Dermis microvascular lymphatic vessel endothelial cell (primary cell): ENCODE data around the gene CHSY1. TPM values are rescaled to one million over a fixed set of nuclear protein-coding genes. Genes with fewer than 3 reads are reported as not detected.

Experiments used
- DNase-seq, 2 donors: peaks; one replicate each; pipeline versions ENCODE4 v3.0.0 to v3.0.0-alpha.2; 2010; ENCODE audit warnings: low read depth in 2 of 2
- total RNA-seq: library from RNA; depleted of rRNA; stranded (reverse); fragments of >200 nt; gene quantifications from 2 replicates; pipeline ENCODE4 v1.2.1, GENCODE V29; 2014

CHSY1 gene
- total RNA-seq, 1 donor from 2014 or later = 25.4 TPM

GRCh38 chr15:101153801-101154656 lies 97.8 kb downstream of the CHSY1 start:
- no peak for DNase-seq

GRCh38 chr15:101152914-101153313 lies 98.9 kb downstream of the CHSY1 start:
- no peak for DNase-seq

- DNase-seq = no peak
Measured at GRCh38 chr15:101151288-101151687, 100.6 kb downstream of the CHSY1 start.

- no peak for DNase-seq
Measured at GRCh38 chr15:101150723-101151040, 101.2 kb downstream of the CHSY1 start.

- no peak for DNase-seq
Measured at GRCh38 chr15:101149864-101150722, 101.8 kb downstream of the CHSY1 start.

- peak in 1 of 2 donors; percentile 33 for DNase-seq
Measured at GRCh38 chr15:101148881-101149664, 102.8 kb downstream of the CHSY1 start.

GRCh38 chr15:101148166-101148880 lies 103.5 kb downstream of the CHSY1 start:
- no peak for DNase-seq

- DNase-seq = no peak
Measured at GRCh38 chr15:101147181-101147580, 104.7 kb downstream of the CHSY1 start.

GRCh38 chr15:101146118-101146702 lies 105.6 kb downstream of the CHSY1 start:
- no peak for DNase-seq

GRCh38 chr15:101145362-101145761 lies 106.5 kb downstream of the CHSY1 start:
- no peak for DNase-seq

- no peak for DNase-seq
Measured at GRCh38 chr15:101143321-101143720, 108.5 kb downstream of the CHSY1 start.

- no peak for DNase-seq
Measured at GRCh38 chr15:101142711-101143110, 109.1 kb downstream of the CHSY1 start.

- DNase-seq = no peak
Measured at GRCh38 chr15:101141926-101142527, 109.8 kb downstream of the CHSY1 start.

GRCh38 chr15:101140697-101141065 lies 111.2 kb downstream of the CHSY1 start:
- DNase-seq = no peak

- no peak for DNase-seq
Measured at GRCh38 chr15:101139986-101140696, 111.7 kb downstream of the CHSY1 start.

GRCh38 chr15:101138913-101139880 lies 112.7 kb downstream of the CHSY1 start:
- no peak for DNase-seq

- DNase-seq = no peak
Measured at GRCh38 chr15:101138086-101138660, 113.7 kb downstream of the CHSY1 start.

- DNase-seq = no peak
Measured at GRCh38 chr15:101137312-101137940, 114.4 kb downstream of the CHSY1 start.
